ENCODE data around the gene BOD1. TPM values are rescaled to one million over a fixed set of nuclear protein-coding genes. Genes with fewer than 3 reads are reported as not detected.

The BOD1 gene
- total RNA-seq, 1 experiment from 2014 or later, result 94.7 TPM

DNA sequence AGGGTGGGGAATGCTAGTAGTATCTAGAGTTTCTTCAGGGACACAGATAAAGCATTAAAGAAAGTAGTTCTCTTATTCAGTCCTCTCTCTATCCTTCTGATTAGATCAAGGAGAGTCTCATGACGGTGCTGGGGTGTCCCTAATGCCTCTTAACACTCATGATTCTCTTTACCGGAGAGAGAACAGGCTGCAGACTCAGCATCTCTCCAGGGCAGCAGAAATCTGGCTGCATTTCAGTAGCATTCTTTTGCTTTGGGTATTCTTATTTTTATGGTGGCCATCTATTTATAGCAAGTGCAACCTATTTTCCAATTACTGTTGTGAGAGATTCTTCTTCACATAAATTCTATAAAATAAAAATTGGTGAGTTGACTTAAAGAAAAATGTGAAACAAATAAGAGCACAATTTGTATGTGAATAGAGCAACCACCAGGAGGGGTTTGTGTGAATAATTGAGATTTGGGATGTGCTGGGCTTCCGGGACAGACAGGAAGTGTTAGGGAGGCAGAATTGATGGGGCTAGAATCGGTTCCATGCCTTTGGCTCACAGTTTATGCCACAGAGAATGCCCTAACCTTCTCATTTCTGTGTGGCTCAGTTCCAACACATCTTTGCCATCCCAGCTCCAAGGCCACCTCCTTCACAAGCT is 23.8 kb upstream of the BOD1 start:
- no peak for DNase-seq (ENCODE audit: low read depth)

GRCh38 chr5:173638126-173639040 is 21.9 kb upstream of the BOD1 start:
- DNase-seq (ENCODE audit: low read depth), result no peak

DNA sequence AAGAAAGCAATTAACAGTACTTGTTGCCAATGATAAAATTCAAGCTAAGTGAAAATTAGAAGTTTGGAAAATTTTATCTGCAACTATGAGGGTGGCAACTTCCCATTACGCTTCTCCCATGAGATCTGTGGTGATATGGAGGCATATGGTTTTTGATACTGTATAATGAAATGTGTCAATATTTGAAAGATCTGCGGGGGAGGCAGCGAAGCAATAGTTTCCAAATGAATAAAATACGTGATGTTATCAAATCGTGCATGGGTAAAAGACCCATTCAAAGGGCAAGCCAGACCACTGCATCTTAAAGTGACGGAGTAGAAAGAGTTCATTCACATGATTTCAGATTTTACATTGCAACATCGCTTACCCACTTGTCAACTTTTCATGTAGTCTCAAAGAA is 20.9 kb upstream of the BOD1 start:
- DNase-seq (ENCODE audit: low read depth), result no peak

DNA sequence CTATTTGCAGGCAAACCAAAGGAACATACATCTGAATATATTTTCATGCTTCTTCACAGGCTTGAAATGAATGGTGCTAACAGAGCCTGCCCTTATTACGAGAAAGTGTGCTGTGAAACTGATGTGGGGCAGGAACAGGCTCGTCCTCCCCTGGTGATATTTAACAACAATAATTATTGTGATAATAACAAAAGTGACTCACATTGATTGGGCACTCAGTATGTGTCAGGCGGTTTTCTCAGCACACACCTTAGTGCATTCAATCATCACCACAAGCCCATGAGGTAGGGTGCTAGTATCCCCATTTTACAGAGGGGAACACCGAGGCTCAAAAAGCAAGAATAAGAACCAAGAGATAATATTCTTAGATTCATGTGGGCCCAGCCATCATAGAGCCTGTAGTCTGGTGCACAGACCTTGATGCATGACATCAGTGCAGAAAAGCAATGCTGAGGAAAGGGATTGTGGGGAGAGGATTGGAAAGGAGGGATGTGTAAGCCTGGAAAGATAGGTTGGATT is 18.1 kb upstream of the BOD1 start:
- DNase-seq (ENCODE audit: low read depth), result no peak

GRCh38 chr5:173633304-173633703 is 16.9 kb upstream of the BOD1 start:
- peak; percentile 25 for DNase-seq (ENCODE audit: low read depth)

- no peak for DNase-seq (ENCODE audit: low read depth)
Measured at GRCh38 chr5:173631478-173631877, 15.0 kb upstream of the BOD1 start.

GRCh38 chr5:173630724-173631365 is 14.4 kb upstream of the BOD1 start:
- DNase-seq (ENCODE audit: low read depth), result no peak

GRCh38 chr5:173629628-173630027 is 13.2 kb upstream of the BOD1 start:
- no peak for DNase-seq (ENCODE audit: low read depth)

DNA sequence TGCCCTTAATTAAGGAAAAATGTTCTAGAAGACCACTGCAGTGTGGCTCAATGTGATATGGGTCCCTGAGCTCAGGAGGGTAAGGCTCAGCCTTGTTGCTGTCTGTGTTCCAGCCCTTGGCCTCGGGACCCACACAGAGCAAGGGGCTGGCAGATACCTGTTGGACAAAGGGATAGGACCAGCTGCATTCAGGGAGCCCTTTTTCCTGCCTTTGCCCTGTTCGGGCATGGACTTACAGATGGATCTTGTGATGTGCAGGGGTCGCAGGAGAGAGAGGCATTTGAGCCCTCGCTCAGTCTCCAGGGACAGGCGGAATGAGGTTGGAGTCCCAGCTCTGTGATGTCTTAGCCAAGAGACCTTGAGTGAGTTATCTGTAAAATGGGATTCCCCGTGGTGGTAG is 12.1 kb upstream of the BOD1 start:
- no peak for DNase-seq (ENCODE audit: low read depth)

GRCh38 chr5:173627860-173628392 is 11.5 kb upstream of the BOD1 start:
- DNase-seq (ENCODE audit: low read depth), result no peak

- no peak for DNase-seq (ENCODE audit: low read depth)
Measured at GRCh38 chr5:173627271-173627670, 10.8 kb upstream of the BOD1 start.

- DNase-seq (ENCODE audit: low read depth), result no peak
Measured at GRCh38 chr5:173626505-173626820, 10.0 kb upstream of the BOD1 start.

- no peak for DNase-seq (ENCODE audit: low read depth)
Measured at GRCh38 chr5:173625673-173626504, 9.4 kb upstream of the BOD1 start.

- DNase-seq (ENCODE audit: low read depth), result no peak
Measured at GRCh38 chr5:173625261-173625660, 8.8 kb upstream of the BOD1 start.

DNA sequence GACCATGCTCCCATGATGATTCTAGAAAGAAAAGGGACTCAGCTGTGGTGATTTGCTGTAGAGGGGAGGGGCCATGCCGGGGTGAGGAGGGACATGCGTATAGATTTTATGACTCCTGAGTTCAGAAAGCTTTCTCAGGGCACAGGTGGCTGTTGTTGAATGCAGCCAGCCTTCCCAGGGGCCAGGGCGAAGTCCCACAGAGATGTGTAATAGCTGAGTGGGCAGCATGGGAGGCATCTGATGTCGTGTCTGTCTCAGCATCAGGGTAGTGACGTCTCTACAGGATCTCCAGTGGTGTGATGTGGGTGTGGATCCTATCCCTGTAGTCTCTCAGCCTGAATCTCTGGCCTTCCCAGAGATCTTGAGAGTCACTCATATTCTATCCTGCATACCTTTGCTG is 7.8 kb upstream of the BOD1 start:
- DNase-seq (ENCODE audit: low read depth), result no peak

DNA sequence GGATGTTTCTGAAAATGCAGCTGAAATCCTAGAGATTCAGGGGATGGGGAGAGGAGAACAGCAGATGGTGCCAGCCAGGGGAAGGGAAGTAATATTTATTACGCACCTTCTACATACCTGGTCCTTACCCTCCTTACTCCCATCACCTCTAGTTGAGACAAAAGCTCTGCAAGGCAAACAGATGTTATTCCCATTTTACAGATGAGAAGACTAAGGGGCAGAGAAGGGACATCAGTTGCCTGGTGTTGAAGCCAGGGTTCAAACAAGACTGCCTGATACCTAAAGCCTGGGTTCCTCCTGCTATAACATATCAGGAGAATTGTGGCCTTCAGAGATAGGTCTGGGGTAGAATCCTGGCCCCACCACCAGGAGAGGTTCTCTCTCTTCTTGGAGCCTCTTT is 7.3 kb upstream of the BOD1 start:
- DNase-seq (ENCODE audit: low read depth), result no peak

- DNase-seq (ENCODE audit: low read depth), result no peak
Measured at GRCh38 chr5:173623296-173623771, 6.9 kb upstream of the BOD1 start.

DNA sequence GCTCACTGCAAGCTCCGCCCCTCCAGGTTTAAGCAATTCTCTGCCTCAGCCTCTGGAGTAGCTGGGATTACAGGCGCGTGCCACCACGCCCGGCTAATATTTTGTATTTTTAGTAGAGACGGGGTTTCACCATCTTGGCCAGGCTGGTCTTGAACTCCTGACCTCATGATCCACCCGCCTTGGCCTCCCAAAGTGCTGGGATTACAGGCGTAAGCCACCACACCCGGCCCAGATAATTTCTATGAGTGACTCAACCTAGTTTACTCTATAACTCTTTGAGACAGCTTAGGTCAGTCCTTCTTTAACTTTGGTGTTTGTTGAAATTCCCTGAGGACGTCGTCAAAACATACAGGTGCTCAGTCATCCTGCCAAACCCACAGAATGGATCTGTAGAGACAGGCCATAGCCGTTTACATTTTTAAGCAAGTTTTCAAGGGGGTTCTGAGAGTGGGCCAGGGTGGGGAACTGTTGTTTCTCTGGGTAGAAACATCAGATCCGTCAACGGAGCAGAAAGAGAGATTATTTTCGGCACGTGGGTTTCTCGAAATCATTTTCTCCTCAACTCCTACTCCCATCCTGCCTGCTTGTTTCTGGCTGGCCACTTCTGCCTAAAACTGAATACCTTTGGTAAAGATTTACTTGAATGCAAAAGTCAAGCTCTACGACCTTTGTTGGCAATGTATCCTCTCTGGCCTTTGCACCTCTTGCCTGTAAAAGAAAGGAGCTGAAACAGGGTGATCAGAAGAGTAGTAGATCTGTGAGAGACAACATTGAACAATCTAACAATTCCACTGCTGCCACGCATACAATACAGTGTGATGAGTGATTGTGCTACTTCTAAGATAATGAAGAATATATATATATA is 6.0 kb upstream of the BOD1 start:
- DNase-seq (ENCODE audit: low read depth), result no peak

GRCh38 chr5:173620784-173621183 is 4.3 kb upstream of the BOD1 start:
- DNase-seq (ENCODE audit: low read depth), result no peak

DNA sequence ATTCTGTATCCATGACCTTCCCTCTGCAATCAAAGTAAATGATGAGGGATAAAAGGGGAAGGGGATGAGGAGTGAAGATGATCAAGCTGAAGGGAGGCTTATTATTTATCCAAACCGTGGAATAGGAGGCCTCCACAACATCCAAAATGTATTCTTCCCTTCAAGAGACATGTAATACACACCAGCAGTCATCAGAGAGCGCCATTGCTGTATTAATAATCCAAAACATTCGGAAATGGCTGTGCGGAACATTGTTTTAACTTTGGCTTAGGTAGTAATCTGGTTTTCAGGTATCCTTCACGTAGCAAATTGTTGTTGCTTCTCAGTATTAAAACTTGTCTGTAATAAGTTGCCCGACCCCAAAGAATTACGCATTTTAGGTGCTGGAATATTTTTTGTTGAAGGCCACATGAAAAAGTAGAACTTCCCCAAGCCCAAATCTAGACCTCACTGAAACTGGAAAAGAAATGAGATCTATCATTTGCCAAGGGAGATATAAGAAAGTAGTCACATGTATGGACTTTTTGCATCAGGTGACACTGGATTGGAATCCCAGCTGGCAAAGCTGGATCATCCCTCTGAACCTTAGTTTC is 2.6 kb upstream of the BOD1 start:
- DNase-seq (ENCODE audit: low read depth), result peak; percentile 63

All from M059J (cell line).